Measurements from ENCODE around the gene NEURL2. TPM values are rescaled to one million over a fixed set of nuclear protein-coding genes. Genes with fewer than 3 reads are reported as not detected.

NEURL2 gene
- total and polyA plus RNA-seq, 10 of the 15 experiments (the other 5 are each of a cell fraction or from before 2014, with no cell fraction given): 0.53 to 7.0 (median 2.7) TPM

DNA sequence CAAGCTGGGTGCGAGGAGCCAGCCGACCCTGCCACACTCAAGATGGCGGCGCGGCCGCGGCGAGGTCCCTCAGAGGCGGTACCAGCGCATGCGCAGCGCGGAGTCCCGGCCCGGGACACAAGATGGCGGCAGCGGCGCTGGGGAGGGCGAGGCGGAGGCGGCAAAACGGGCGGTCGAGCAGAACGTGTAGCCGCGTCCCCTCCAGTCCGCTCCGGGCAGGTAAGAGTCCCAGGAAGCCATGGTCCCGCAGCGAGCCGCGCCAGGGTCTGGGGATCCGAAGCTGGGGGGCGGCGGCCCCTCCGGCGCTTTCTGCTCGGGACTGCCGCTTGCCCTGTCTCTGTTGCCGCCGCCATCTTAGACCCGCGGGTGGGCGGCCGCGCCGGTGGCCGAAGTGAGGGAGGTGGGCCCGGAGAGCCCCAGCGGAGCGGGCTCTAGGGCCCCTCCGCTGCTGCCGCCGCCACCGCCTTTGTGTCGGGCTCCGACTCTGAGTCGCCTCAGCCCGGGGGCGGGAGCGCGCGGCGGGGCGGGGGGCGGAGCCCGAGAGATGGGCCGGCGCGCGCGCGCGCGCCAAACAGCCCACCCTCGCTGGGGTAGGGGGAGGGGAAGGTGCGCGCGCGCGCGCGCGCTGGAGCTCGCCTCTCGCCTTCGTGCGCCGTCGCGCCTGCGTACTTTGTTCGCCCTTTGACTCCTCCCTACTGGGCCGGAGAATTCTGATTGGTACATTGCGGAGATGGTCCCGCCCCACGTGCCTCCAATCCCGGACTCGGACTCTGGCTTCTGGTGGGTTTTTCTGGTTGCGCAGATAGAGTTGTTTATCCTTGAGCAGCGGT, 43.8 kb upstream of the NEURL2 start, which contains the start of gene PCIF1 (continued):
- TF ChIP-seq CEBPZ (IDR thresholded peaks at IDR 0.05; ENCODE audit: low read depth, low read length): no peak
- TF ChIP-seq FOXK2 (IDR thresholded peaks at IDR 0.05): peak; percentile 73; the same call in 1 of the 2 replicates
- peak; percentile 87 for TF ChIP-seq NRF1 (conservative IDR thresholded peaks at IDR 0.05; ENCODE audit: low read depth, low read length)
- TF ChIP-seq ZNF207 (IDR thresholded peaks at IDR 0.05; ENCODE audit: borderline replicate concordance): peak; percentile 67; the same call in 1 of the 2 replicates
- TF ChIP-seq PBX3 (IDR thresholded peaks at IDR 0.05; ENCODE audit: insufficient replicate concordance, low read depth, low read length): no peak
- TF ChIP-seq PKNOX1 (IDR thresholded peaks at IDR 0.05): peak; percentile 72; the same call in 1 of the 2 replicates
- no peak; the same call in 1 of the 2 replicates for TF ChIP-seq POLR2AphosphoS2 (IDR thresholded peaks at IDR 0.05; ENCODE audit: low read depth, low read length)
- TF ChIP-seq POU2F2 (IDR thresholded peaks at IDR 0.05; ENCODE audit: borderline replicate concordance, low read depth, low read length): peak; percentile 26
- TF ChIP-seq FOXM1 (IDR thresholded peaks at IDR 0.05; ENCODE audit: low read depth, low read length): no peak
- TF ChIP-seq, protein P1, sequence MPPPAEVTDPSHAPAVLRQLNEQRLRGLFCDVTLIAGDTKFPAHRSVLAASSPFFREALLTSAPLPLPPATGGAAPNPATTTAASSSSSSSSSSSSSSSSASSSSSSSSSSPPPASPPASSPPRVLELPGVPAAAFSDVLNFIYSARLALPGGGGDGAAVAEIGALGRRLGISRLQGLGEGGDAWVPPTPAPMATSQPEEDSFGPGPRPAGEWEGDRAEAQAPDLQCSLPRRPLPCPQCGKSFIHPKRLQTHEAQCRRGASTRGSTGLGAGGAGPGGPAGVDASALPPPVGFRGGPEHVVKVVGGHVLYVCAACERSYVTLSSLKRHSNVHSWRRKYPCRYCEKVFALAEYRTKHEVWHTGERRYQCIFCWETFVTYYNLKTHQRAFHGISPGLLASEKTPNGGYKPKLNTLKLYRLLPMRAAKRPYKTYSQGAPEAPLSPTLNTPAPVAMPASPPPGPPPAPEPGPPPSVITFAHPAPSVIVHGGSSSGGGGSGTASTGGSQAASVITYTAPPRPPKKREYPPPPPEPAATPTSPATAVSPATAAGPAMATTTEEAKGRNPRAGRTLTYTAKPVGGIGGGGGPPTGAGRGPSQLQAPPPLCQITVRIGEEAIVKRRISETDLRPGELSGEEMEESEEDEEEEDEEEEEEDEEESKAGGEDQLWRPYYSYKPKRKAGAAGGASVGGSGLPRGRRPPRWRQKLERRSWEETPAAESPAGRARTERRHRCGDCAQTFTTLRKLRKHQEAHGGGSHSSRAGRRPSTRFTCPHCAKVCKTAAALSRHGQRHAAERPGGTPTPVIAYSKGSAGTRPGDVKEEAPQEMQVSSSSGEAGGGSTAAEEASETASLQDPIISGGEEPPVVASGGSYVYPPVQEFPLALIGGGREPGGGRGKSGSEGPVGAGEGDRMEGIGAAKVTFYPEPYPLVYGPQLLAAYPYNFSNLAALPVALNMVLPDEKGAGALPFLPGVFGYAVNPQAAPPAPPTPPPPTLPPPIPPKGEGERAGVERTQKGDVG (CRISPR knock-in tag; IDR thresholded peaks at IDR 0.05): no peak
- TF ChIP-seq ZNF217 (IDR thresholded peaks at IDR 0.05): no peak; the same call in 1 of the 2 replicates
- TF ChIP-seq, protein P2, sequence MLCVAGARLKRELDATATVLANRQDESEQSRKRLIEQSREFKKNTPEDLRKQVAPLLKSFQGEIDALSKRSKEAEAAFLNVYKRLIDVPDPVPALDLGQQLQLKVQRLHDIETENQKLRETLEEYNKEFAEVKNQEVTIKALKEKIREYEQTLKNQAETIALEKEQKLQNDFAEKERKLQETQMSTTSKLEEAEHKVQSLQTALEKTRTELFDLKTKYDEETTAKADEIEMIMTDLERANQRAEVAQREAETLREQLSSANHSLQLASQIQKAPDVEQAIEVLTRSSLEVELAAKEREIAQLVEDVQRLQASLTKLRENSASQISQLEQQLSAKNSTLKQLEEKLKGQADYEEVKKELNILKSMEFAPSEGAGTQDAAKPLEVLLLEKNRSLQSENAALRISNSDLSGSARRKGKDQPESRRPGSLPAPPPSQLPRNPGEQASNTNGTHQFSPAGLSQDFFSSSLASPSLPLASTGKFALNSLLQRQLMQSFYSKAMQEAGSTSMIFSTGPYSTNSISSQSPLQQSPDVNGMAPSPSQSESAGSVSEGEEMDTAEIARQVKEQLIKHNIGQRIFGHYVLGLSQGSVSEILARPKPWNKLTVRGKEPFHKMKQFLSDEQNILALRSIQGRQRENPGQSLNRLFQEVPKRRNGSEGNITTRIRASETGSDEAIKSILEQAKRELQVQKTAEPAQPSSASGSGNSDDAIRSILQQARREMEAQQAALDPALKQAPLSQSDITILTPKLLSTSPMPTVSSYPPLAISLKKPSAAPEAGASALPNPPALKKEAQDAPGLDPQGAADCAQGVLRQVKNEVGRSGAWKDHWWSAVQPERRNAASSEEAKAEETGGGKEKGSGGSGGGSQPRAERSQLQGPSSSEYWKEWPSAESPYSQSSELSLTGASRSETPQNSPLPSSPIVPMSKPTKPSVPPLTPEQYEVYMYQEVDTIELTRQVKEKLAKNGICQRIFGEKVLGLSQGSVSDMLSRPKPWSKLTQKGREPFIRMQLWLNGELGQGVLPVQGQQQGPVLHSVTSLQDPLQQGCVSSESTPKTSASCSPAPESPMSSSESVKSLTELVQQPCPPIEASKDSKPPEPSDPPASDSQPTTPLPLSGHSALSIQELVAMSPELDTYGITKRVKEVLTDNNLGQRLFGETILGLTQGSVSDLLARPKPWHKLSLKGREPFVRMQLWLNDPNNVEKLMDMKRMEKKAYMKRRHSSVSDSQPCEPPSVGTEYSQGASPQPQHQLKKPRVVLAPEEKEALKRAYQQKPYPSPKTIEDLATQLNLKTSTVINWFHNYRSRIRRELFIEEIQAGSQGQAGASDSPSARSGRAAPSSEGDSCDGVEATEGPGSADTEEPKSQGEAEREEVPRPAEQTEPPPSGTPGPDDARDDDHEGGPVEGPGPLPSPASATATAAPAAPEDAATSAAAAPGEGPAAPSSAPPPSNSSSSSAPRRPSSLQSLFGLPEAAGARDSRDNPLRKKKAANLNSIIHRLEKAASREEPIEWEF (IDR thresholded peaks at IDR 0.05; ENCODE audit: insufficient replicate concordance, low read depth, low read length): no peak
- peak; percentile 92 for TF ChIP-seq RAD51 (IDR thresholded peaks at IDR 0.05)
- no peak; the same call in 1 of the 2 replicates for TF ChIP-seq ZBED1 (IDR thresholded peaks at IDR 0.05; ENCODE audit: borderline replicate concordance)
